Fibroblast of lung (primary cell): ENCODE results near the gene NCOA1. TPM values are rescaled to one million over a fixed set of nuclear protein-coding genes. Genes with fewer than 3 reads are reported as not detected.

Experiments
- DNase-seq, 2 donors: peaks; one replicate each; pipeline versions ENCODE4 v3.0.0 to v3.0.0-alpha.2; 2010; ENCODE audit warnings: low read depth in 2 of 2
- H2AFZ ChIP-seq: 2 replicates; pipeline ENCODE4 v1.5.1; 2012; ENCODE audit warnings: low read length, control low read depth, inconsistent platforms
- H3K27ac ChIP-seq: 2 replicates; pipeline ENCODE4 v1.5.1; 2011; ENCODE audit warnings: low read length, control low read depth; ENCODE audit not compliant: insufficient read depth
- H3K27me3 ChIP-seq: 2 replicates; pipeline ENCODE4 v1.5.1; 2011; ENCODE audit warnings: mild to moderate bottlenecking, low read length; ENCODE audit not compliant: control insufficient read depth, insufficient read depth
- H3K36me3 ChIP-seq: 2 replicates; pipeline ENCODE4 v1.5.1; 2011; ENCODE audit warnings: low read length; ENCODE audit not compliant: control insufficient read depth, insufficient read depth
- H3K4me1 ChIP-seq: 2 replicates; pipeline ENCODE4 v1.5.1; 2011; ENCODE audit warnings: low read length; ENCODE audit not compliant: control insufficient read depth, insufficient read depth; ENCODE audit errors: extremely low read depth
- H3K4me2 ChIP-seq: 2 replicates; pipeline ENCODE4 v1.5.1; 2011; ENCODE audit warnings: low read length, control low read depth; ENCODE audit not compliant: insufficient read depth; ENCODE audit errors: extremely low read depth
- H3K4me3 ChIP-seq, 4 experiments: fragments of 200-600 bp in 1 of 4; sonication (generic) in 1 of 4; replicated peaks in 1 of 4; 2 replicates each; pipeline ENCODE4 v1.5.1; 2011 to 2016; ENCODE audit warnings: low read length in 4 of 4, low read depth in 3 of 4, mild to moderate bottlenecking in 3 of 4, control low read depth in 2 of 4, inconsistent platforms in 1 of 4, mixed read lengths in 1 of 4; ENCODE audit not compliant: insufficient read depth in 1 of 4; ENCODE audit errors: control extremely low read depth in 1 of 4
- H3K79me2 ChIP-seq: 2 replicates; pipeline ENCODE4 v1.5.1; 2012; ENCODE audit warnings: mild to moderate bottlenecking, low read length, inconsistent platforms; ENCODE audit not compliant: control insufficient read depth, insufficient read depth
- H3K9ac ChIP-seq: 2 replicates; pipeline ENCODE4 v1.5.1; 2011; ENCODE audit warnings: mild to moderate bottlenecking, low read length, control low read depth; ENCODE audit not compliant: insufficient read depth
- H3K9me3 ChIP-seq: 2 replicates; pipeline ENCODE4 v1.5.1; 2012; ENCODE audit warnings: low read depth, low read length; ENCODE audit not compliant: control insufficient read depth, insufficient read depth
- H4K20me1 ChIP-seq: 2 replicates; pipeline ENCODE4 v1.5.1; 2011; ENCODE audit warnings: low read length; ENCODE audit not compliant: control insufficient read depth, insufficient read depth; ENCODE audit errors: extremely low read depth
- CTCF ChIP-seq, 2 donors: IDR thresholded peaks in 1 of 2; conservative IDR thresholded peaks in 1 of 2; 1 replicate in 1 of 2; 2 replicates in 1 of 2; pipeline ENCODE4 v1.5.1; 2011 to 2012; ENCODE audit warnings: low read length in 2 of 2, control low read depth in 1 of 2, inconsistent platforms in 1 of 2, low read depth in 1 of 2, mild to moderate bottlenecking in 1 of 2
- EZH2 ChIP-seq: IDR thresholded peaks from 2 replicates; pipeline ENCODE4 v1.5.1; 2012; ENCODE audit warnings: low read length, control low read depth, mild to moderate bottlenecking; ENCODE audit errors: missing control alignments
- polyA plus RNA-seq, 2 donors: library from polyadenylated mRNA; depleted of rRNA in 1 of 2; stranded (reverse) in 1 of 2; unstranded in 1 of 2; fragments of >200 nt; gene quantifications; 2 replicates each; pipeline ENCODE4 v1.2.1, GENCODE V29; 2011 to 2012; ENCODE audit warnings: missing spikeins in 1 of 2
- total RNA-seq: library from RNA; depleted of rRNA; stranded (reverse); fragments of >200 nt; gene quantifications from 2 replicates; pipeline ENCODE4 v1.2.1, GENCODE V29; 2014

NCOA1 gene
- total and polyA plus RNA-seq, 2 donors (not counting 1 experiment from before 2014, with no cell fraction given), result 15.5 to 19.8 TPM

GRCh38 chr2:24543252-24543651 lies 52.2 kb downstream of the NCOA1 start:
- H3K9me3 ChIP-seq, result no peaks in the 10 kb centered on the region
- no peak overlapping the region for H3K4me3 ChIP-seq
- DNase-seq, result no peak
- no peaks in the 10 kb centered on the region for H3K79me2 ChIP-seq
- H4K20me1 ChIP-seq, result no peaks in the 10 kb centered on the region
- no peak overlapping the region for H3K9ac ChIP-seq
- no peak overlapping the region for H3K4me2 ChIP-seq
- no peak overlapping the region for H2AFZ ChIP-seq
- TF ChIP-seq EZH2 (no peak), CTCF (conservative IDR thresholded peaks at IDR 0.05 in 1 of 2, IDR thresholded peaks at IDR 0.05 in 1 of 2; ENCODE audit: low read depth in 1 of 2, low read length in 2 of 2) (peak in 1 of 2 donors; percentile 23)
- no peaks in the 10 kb centered on the region for H3K4me1 ChIP-seq
- no peaks in the 10 kb centered on the region for H3K36me3 ChIP-seq
- no peak overlapping the region for H3K27ac ChIP-seq
- no peaks in the 10 kb centered on the region for H3K27me3 ChIP-seq

DNA sequence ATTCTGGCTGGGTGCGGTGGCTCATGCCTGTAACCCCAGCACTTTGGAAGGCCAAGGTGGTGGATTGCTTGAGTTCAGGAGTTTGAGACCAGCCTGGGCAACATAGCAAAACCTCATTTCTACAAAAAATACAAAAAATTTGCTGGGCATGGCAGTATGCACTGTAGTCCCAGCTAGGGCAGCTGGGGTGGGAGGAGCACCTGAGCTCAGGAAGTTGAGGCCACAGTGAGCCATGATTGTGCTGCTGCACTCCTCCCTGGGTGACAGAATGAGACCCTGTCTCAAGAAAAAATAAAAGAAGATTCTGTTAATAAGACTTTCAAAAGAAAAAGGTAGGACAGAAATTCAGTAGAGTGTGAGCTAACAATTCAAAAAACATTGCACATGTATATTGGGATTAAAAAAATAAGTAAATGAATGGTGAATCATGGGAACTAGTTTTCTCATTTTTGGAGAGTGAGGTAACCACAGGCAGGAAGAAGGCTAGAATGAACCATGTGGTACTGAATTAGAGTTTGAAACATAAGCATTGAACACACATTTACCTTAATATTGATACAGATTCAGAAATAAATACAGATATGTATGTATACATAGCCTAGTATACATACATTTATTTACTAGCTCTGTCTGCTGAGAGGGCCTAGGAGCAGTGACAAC lies 53.5 kb downstream of the NCOA1 start:
- H3K4me1 ChIP-seq, result no peaks in the 10 kb centered on the region
- no peaks in the 10 kb centered on the region for H3K36me3 ChIP-seq
- H3K27me3 ChIP-seq, result no peaks in the 10 kb centered on the region
- no peak for DNase-seq
- no peak overlapping the region for H3K27ac ChIP-seq
- no peaks in the 10 kb centered on the region for H3K79me2 ChIP-seq
- no peak overlapping the region for H2AFZ ChIP-seq
- no peaks in the 10 kb centered on the region for H4K20me1 ChIP-seq
- no peaks in the 10 kb centered on the region for H3K9me3 ChIP-seq
- TF ChIP-seq EZH2 (no peak), CTCF (conservative IDR thresholded peaks at IDR 0.05 in 1 of 2, IDR thresholded peaks at IDR 0.05 in 1 of 2; ENCODE audit: low read depth in 1 of 2, low read length in 2 of 2) (no peak)
- no peak overlapping the region for H3K9ac ChIP-seq
- H3K4me3 ChIP-seq, result no peak overlapping the region
- H3K4me2 ChIP-seq, result no peak overlapping the region

GRCh38 chr2:24546669-24547068 lies 55.6 kb downstream of the NCOA1 start:
- DNase-seq, result no peak
- Histone ChIP-seq H3K36me3 (no peaks in the 10 kb centered on the region), H3K4me3 (no peak overlapping the region), H2AFZ (no peak overlapping the region), H4K20me1 (no peaks in the 10 kb centered on the region), H3K27ac (no peak overlapping the region), H3K4me1 (no peaks in the 10 kb centered on the region), H3K9me3 (no peaks in the 10 kb centered on the region), H3K4me2 (no peak overlapping the region), H3K79me2 (no peaks in the 10 kb centered on the region), H3K9ac (no peak overlapping the region), H3K27me3 (no peaks in the 10 kb centered on the region)
- TF ChIP-seq EZH2, result no peak
- no peak for TF ChIP-seq CTCF (conservative IDR thresholded peaks at IDR 0.05 in 1 of 2, IDR thresholded peaks at IDR 0.05 in 1 of 2; ENCODE audit: low read depth in 1 of 2, low read length in 2 of 2)
